Measurements from ENCODE around the gene TMEM229A.
"Not testable (repeated sequence)": the region's sequence is repeated elsewhere in the genome, so short reads cannot be mapped to it uniquely, and the experiment has no call there.

TMEM229A gene

GRCh38 chr7:124032369-124033094 is at the start of gene TMEM229A:
TMEM229A (minus strand) TSS chr7:124033067; CDS start chr7:124033003, 64 bp downstream.
- peak; percentile 60 to 74 for DNase-seq

- not testable (repeated sequence) for DNase-seq
These were observed 49.4 kb upstream of the TMEM229A start for GRCh38 chr7:124082234-124082633.

GRCh38 chr7:124077546-124077945 is 44.7 kb upstream of the TMEM229A start:
- no peak for DNase-seq

- DNase-seq = no peak
These were observed 44.0 kb upstream of the TMEM229A start for GRCh38 chr7:124076841-124077240.

GRCh38 chr7:124074007-124074406 is 41.1 kb upstream of the TMEM229A start:
- DNase-seq = no peak

- DNase-seq = no peak
These were observed 40.4 kb upstream of the TMEM229A start for GRCh38 chr7:124073310-124073645.

GRCh38 chr7:124072603-124073309 is 39.9 kb upstream of the TMEM229A start:
- no peak for DNase-seq

GRCh38 chr7:124071843-124072242 is 39.0 kb upstream of the TMEM229A start:
- no peak for DNase-seq

GRCh38 chr7:124062171-124062570 is 29.3 kb upstream of the TMEM229A start:
- no peak for DNase-seq

GRCh38 chr7:124060528-124060927 is 27.7 kb upstream of the TMEM229A start:
- no peak for DNase-seq

- no peak for DNase-seq
These were observed 26.5 kb upstream of the TMEM229A start for GRCh38 chr7:124059375-124059774.

GRCh38 chr7:124058515-124058914 is 25.6 kb upstream of the TMEM229A start:
- no peak for DNase-seq

GRCh38 chr7:124057872-124058271 is 25.0 kb upstream of the TMEM229A start:
- DNase-seq = no peak

GRCh38 chr7:124056234-124056633 is 23.4 kb upstream of the TMEM229A start:
- no peak for DNase-seq

- DNase-seq = no peak
These were observed 19.0 kb upstream of the TMEM229A start for GRCh38 chr7:124051681-124052377.

- no peak for DNase-seq
These were observed 10.0 kb upstream of the TMEM229A start for GRCh38 chr7:124042826-124043225.

- DNase-seq = no peak
These were observed 8.6 kb upstream of the TMEM229A start for GRCh38 chr7:124041439-124041838.

- not testable (repeated sequence) for DNase-seq
These were observed 5.0 kb upstream of the TMEM229A start for GRCh38 chr7:124037902-124038301.

GRCh38 chr7:124035706-124036105 is 2.8 kb upstream of the TMEM229A start:
- no peak for DNase-seq

GRCh38 chr7:124034754-124035100 is 1.9 kb upstream of the TMEM229A start:
- DNase-seq = no peak

- DNase-seq = no peak
These were observed 1.2 kb upstream of the TMEM229A start for GRCh38 chr7:124033807-124034753.

- peak; percentile 29 to 34 for DNase-seq
These were observed 384 bp upstream of the TMEM229A start for GRCh38 chr7:124033095-124033806.

All from NCI-H1930 (cell line).